ENCODE results near the gene GMDS. TPM values are rescaled to one million over a fixed set of nuclear protein-coding genes. Genes with fewer than 3 reads are reported as not detected.

Gene GMDS
- total and polyA plus RNA-seq, 2 donors (not counting 1 experiment from before 2014, with no cell fraction given): 12.7 to 34.5 TPM

DNA sequence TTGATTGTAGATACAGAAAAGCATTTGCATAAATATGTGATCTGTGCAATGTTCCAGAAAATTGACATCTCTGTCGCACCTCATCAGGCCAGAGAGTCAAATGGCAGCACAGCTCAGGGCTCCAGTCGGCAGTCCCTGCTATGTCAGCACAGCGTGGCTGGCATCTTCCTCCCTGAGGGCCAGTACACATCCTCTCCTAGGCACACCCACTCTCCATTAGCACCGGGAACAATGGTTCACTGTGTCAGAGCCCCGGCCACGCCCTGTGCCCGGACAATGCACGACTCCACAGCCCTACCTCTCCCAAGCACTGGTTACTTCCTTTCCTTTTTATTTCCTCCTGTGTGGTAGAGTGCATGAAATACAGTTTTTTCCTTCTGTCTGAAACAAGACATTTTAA is 520.8 kb downstream of the GMDS start:
- Histone ChIP-seq H3K9ac (ENCODE audit: insufficient read depth, low read length) (no peak overlapping the region), H3K4me3 (replicated peaks in 1 of 4; ENCODE audit: control extremely low read depth in 1 of 4, insufficient read depth in 1 of 4, low read depth in 3 of 4, low read length in 4 of 4) (no peak overlapping the region), H2AFZ (ENCODE audit: low read length) (no peak overlapping the region), H3K4me1 (ENCODE audit: control insufficient read depth, extremely low read depth, insufficient read depth, low read length) (no peaks in the 10 kb centered on the region), H3K9me3 (ENCODE audit: control insufficient read depth, insufficient read depth, low read depth, low read length) (no peaks in the 10 kb centered on the region), H3K4me2 (ENCODE audit: extremely low read depth, insufficient read depth, low read length) (no peak overlapping the region), H3K27ac (ENCODE audit: insufficient read depth, low read length) (no peak overlapping the region), H3K36me3 (ENCODE audit: control insufficient read depth, insufficient read depth, low read length) (no peaks in the 10 kb centered on the region), H3K27me3 (ENCODE audit: control insufficient read depth, insufficient read depth, low read length) (no peaks in the 10 kb centered on the region), H3K79me2 (ENCODE audit: control insufficient read depth, insufficient read depth, low read length) (no peaks in the 10 kb centered on the region), H4K20me1 (ENCODE audit: control insufficient read depth, extremely low read depth, insufficient read depth, low read length) (no peaks in the 10 kb centered on the region)
- TF ChIP-seq EZH2 (IDR thresholded peaks at IDR 0.05; ENCODE audit: low read length, missing control alignments) (no peak), CTCF (conservative IDR thresholded peaks at IDR 0.05 in 1 of 2, IDR thresholded peaks at IDR 0.05 in 1 of 2; ENCODE audit: low read depth in 1 of 2, low read length in 2 of 2) (no peak)
- no peak for DNase-seq (ENCODE audit: low read depth in 2 of 2)

GRCh38 chr6:1724124-1724523 is 521.3 kb downstream of the GMDS start:
- H3K4me3 ChIP-seq (replicated peaks in 1 of 4; ENCODE audit: control extremely low read depth in 1 of 4, insufficient read depth in 1 of 4, low read depth in 3 of 4, low read length in 4 of 4): no peak overlapping the region
- H3K4me1 ChIP-seq (ENCODE audit: control insufficient read depth, extremely low read depth, insufficient read depth, low read length): no peaks in the 10 kb centered on the region
- H3K36me3 ChIP-seq (ENCODE audit: control insufficient read depth, insufficient read depth, low read length): no peaks in the 10 kb centered on the region
- no peaks in the 10 kb centered on the region for H3K9me3 ChIP-seq (ENCODE audit: control insufficient read depth, insufficient read depth, low read depth, low read length)
- H3K27ac ChIP-seq (ENCODE audit: insufficient read depth, low read length): no peak overlapping the region
- no peaks in the 10 kb centered on the region for H3K79me2 ChIP-seq (ENCODE audit: control insufficient read depth, insufficient read depth, low read length)
- no peak for TF ChIP-seq EZH2 (IDR thresholded peaks at IDR 0.05; ENCODE audit: low read length, missing control alignments)
- no peak for TF ChIP-seq CTCF (conservative IDR thresholded peaks at IDR 0.05 in 1 of 2, IDR thresholded peaks at IDR 0.05 in 1 of 2; ENCODE audit: low read depth in 1 of 2, low read length in 2 of 2)
- no peak overlapping the region for H3K4me2 ChIP-seq (ENCODE audit: extremely low read depth, insufficient read depth, low read length)
- H3K27me3 ChIP-seq (ENCODE audit: control insufficient read depth, insufficient read depth, low read length): no peaks in the 10 kb centered on the region
- H2AFZ ChIP-seq (ENCODE audit: low read length): no peak overlapping the region
- no peaks in the 10 kb centered on the region for H4K20me1 ChIP-seq (ENCODE audit: control insufficient read depth, extremely low read depth, insufficient read depth, low read length)
- no peak overlapping the region for H3K9ac ChIP-seq (ENCODE audit: insufficient read depth, low read length)
- no peak for DNase-seq (ENCODE audit: low read depth in 2 of 2)

DNA sequence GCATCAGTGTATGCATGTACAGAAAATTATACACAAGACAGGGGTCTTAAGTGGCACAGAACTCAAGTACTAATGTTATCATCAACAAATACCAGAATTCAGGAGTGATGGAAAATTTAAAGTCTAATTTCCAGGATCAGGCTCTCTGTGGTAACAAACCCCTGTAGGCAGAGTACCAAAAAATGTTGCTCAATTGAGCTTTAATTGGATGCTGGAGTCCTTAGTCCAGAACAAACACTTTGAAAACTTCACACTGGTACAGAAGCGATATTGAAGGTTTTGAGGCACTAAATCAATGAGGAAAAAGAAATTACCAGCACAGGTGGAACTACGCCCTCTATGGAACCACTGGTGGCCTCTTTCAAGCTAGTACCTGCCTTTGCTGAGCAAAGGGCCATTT is 522.6 kb downstream of the GMDS start:
- DNase-seq (ENCODE audit: low read depth in 2 of 2): no peak
- no peaks in the 10 kb centered on the region for H3K36me3 ChIP-seq (ENCODE audit: control insufficient read depth, insufficient read depth, low read length)

More for the DNA sequence above, 522.6 kb downstream of the GMDS start:
- no peak overlapping the region for H3K4me2 ChIP-seq (ENCODE audit: extremely low read depth, insufficient read depth, low read length)
- no peak overlapping the region for H2AFZ ChIP-seq (ENCODE audit: low read length)
- no peaks in the 10 kb centered on the region for H3K9me3 ChIP-seq (ENCODE audit: control insufficient read depth, insufficient read depth, low read depth, low read length)
- no peaks in the 10 kb centered on the region for H3K4me1 ChIP-seq (ENCODE audit: control insufficient read depth, extremely low read depth, insufficient read depth, low read length)
- no peaks in the 10 kb centered on the region for H3K27me3 ChIP-seq (ENCODE audit: control insufficient read depth, insufficient read depth, low read length)
- no peaks in the 10 kb centered on the region for H3K79me2 ChIP-seq (ENCODE audit: control insufficient read depth, insufficient read depth, low read length)
- H3K27ac ChIP-seq (ENCODE audit: insufficient read depth, low read length): no peak overlapping the region
- no peaks in the 10 kb centered on the region for H4K20me1 ChIP-seq (ENCODE audit: control insufficient read depth, extremely low read depth, insufficient read depth, low read length)
- no peak overlapping the region for H3K9ac ChIP-seq (ENCODE audit: insufficient read depth, low read length)
- H3K4me3 ChIP-seq (replicated peaks in 1 of 4; ENCODE audit: control extremely low read depth in 1 of 4, insufficient read depth in 1 of 4, low read depth in 3 of 4, low read length in 4 of 4): no peak overlapping the region
- TF ChIP-seq EZH2 (IDR thresholded peaks at IDR 0.05; ENCODE audit: low read length, missing control alignments) (no peak), CTCF (conservative IDR thresholded peaks at IDR 0.05 in 1 of 2, IDR thresholded peaks at IDR 0.05 in 1 of 2; ENCODE audit: low read depth in 1 of 2, low read length in 2 of 2) (no peak)

All from fibroblast of lung (primary cell).